HEK293 (cell line): ENCODE results near the gene CYP4F12.

Experiments used
- CTCF ChIA-PET: fragments of 350-600 bp; formaldehyde crosslinking; extraction: SDS; loops from one replicate; lab custom pipeline; 2021; ENCODE audit warnings: antibody characterized with exemption; lab: Yijun Ruan, JAX
- POLR2A ChIA-PET: fragments of 300-600 bp; formaldehyde crosslinking; extraction: SDS; loops from one replicate; lab custom pipeline; 2020; ENCODE audit warnings: antibody characterized with exemption, inconsistent platforms; lab: Yijun Ruan, JAX
- H3K27ac ChIP-seq: fragments of 200-500 bp; sonication (Bioruptor generic); 2 replicates; pipeline ENCODE4 v1.5.1; 2014; ENCODE audit warnings: low read depth, low read length, control low read depth, inconsistent platforms; ENCODE audit errors: extremely low read depth
- H3K36me3 ChIP-seq, 2 experiments: fragments of 200-500 bp in 1 of 2; sonication (Bioruptor generic) in 1 of 2; 1 replicate in 1 of 2; 2 replicates in 1 of 2; pipeline ENCODE4 v1.5.1; 2014 to 2017; ENCODE audit warnings: inconsistent platforms in 2 of 2, low read length in 2 of 2; ENCODE audit not compliant: control insufficient read depth in 2 of 2, insufficient read depth in 1 of 2
- H3K4me1 ChIP-seq: fragments of 200-500 bp; sonication (Bioruptor generic); 2 replicates; pipeline ENCODE4 v1.5.1; 2014; ENCODE audit warnings: mild to moderate bottlenecking, low read length, inconsistent platforms; ENCODE audit not compliant: control insufficient read depth, insufficient read depth
- H3K4me3 ChIP-seq: 2 replicates; pipeline ENCODE4 v1.5.1; 2011; ENCODE audit warnings: low read depth, mild to moderate bottlenecking, control low read depth, low read length, moderate library complexity
- H3K9me3 ChIP-seq: fragments of 200-500 bp; sonication (Bioruptor generic); 2 replicates; pipeline ENCODE4 v1.5.1; 2014; ENCODE audit warnings: low read depth, low read length, inconsistent platforms; ENCODE audit not compliant: control insufficient read depth, insufficient read depth
- KLF16 ChIP-seq: fragments of 450-650 bp; formaldehyde crosslinking; IDR thresholded peaks from 2 replicates; pipeline ENCODE4 v1.5.1; 2017; ENCODE audit warnings: missing biosample characterization, missing genetic modification characterization
- KLF7 ChIP-seq: fragments of 450-650 bp; formaldehyde crosslinking; IDR thresholded peaks from 2 replicates; pipeline ENCODE4 v1.5.1; 2016; ENCODE audit warnings: missing biosample characterization, missing genetic modification characterization, borderline replicate concordance
- SCRT1 ChIP-seq: fragments of 450-650 bp; formaldehyde crosslinking; IDR thresholded peaks from 2 replicates; pipeline ENCODE4 v1.5.1; 2016; ENCODE audit warnings: missing biosample characterization, missing genetic modification characterization, borderline replicate concordance
- SP3 ChIP-seq: fragments of 450-650 bp; formaldehyde crosslinking; IDR thresholded peaks from 2 replicates; pipeline ENCODE4 v1.5.1; 2016; ENCODE audit warnings: missing biosample characterization, missing genetic modification characterization
- TCF7L2 ChIP-seq: IDR thresholded peaks from 2 replicates; pipeline ENCODE4 v1.6.1; 2011; ENCODE audit warnings: low read depth, mild to moderate bottlenecking, inconsistent platforms, low read length, moderate library complexity, borderline replicate concordance
- YY1 ChIP-seq: fragments of 450-650 bp; formaldehyde crosslinking; IDR thresholded peaks from 2 replicates; pipeline ENCODE4 v1.5.1; 2018; ENCODE audit warnings: missing biosample characterization, missing genetic modification characterization
- YY2 ChIP-seq: fragments of 450-650 bp; formaldehyde crosslinking; IDR thresholded peaks from 2 replicates; pipeline ENCODE4 v1.5.1; 2016; ENCODE audit warnings: missing biosample characterization, missing genetic modification characterization
- ZIC2 ChIP-seq: fragments of 450-650 bp; formaldehyde crosslinking; IDR thresholded peaks from 2 replicates; pipeline ENCODE4 v1.5.1; 2016; ENCODE audit warnings: missing biosample characterization, missing genetic modification characterization
- ZNF121 ChIP-seq: fragments of 450-650 bp; formaldehyde crosslinking; IDR thresholded peaks from 2 replicates; pipeline ENCODE4 v1.5.1; 2016; ENCODE audit warnings: missing biosample characterization, missing genetic modification characterization
- ZNF155 ChIP-seq: fragments of 450-650 bp; formaldehyde crosslinking; IDR thresholded peaks from 2 replicates; pipeline ENCODE4 v1.5.1; 2016; ENCODE audit warnings: missing biosample characterization, missing genetic modification characterization
- ZNF175 ChIP-seq: fragments of 450-650 bp; formaldehyde crosslinking; IDR thresholded peaks from 2 replicates; pipeline ENCODE4 v1.5.1; 2016; ENCODE audit warnings: missing biosample characterization, missing genetic modification characterization
- ZNF274 ChIP-seq, 2 experiments: fragments of 200-500 bp in 1 of 2; fragments of 450-650 bp in 1 of 2; sonication (Bioruptor generic) in 1 of 2; formaldehyde crosslinking in 1 of 2; IDR thresholded peaks; 2 replicates each; pipeline versions ENCODE4 v1.5.1 to v1.6.1; 2014 to 2016; ENCODE audit warnings: borderline replicate concordance in 1 of 2, inconsistent platforms in 1 of 2, low read length in 1 of 2, missing biosample characterization in 1 of 2, missing genetic modification characterization in 1 of 2
- ZNF391 ChIP-seq: fragments of 450-650 bp; formaldehyde crosslinking; IDR thresholded peaks from 2 replicates; pipeline ENCODE4 v1.5.1; 2016; ENCODE audit warnings: low read depth, missing biosample characterization, missing genetic modification characterization, borderline replicate concordance
- ZNF416 ChIP-seq: fragments of 450-650 bp; formaldehyde crosslinking; IDR thresholded peaks from 2 replicates; pipeline ENCODE4 v1.5.1; 2016; ENCODE audit warnings: missing biosample characterization, missing genetic modification characterization
- ZNF473 ChIP-seq: fragments of 450-650 bp; formaldehyde crosslinking; IDR thresholded peaks from 2 replicates; pipeline ENCODE4 v1.5.1; 2017; ENCODE audit warnings: missing biosample characterization, missing genetic modification characterization
- ZNF501 ChIP-seq: fragments of 450-650 bp; formaldehyde crosslinking; IDR thresholded peaks from 2 replicates; pipeline ENCODE4 v1.5.1; 2016; ENCODE audit warnings: missing biosample characterization, missing genetic modification characterization
- ZNF548 ChIP-seq: fragments of 450-650 bp; formaldehyde crosslinking; IDR thresholded peaks from 2 replicates; pipeline ENCODE4 v1.5.1; 2016; ENCODE audit warnings: missing biosample characterization, missing genetic modification characterization
- ZNF558 ChIP-seq: fragments of 450-650 bp; formaldehyde crosslinking; IDR thresholded peaks from 2 replicates; pipeline ENCODE4 v1.5.1; 2016; ENCODE audit warnings: missing biosample characterization, missing genetic modification characterization
- ZNF610 ChIP-seq: fragments of 450-650 bp; formaldehyde crosslinking; IDR thresholded peaks from 2 replicates; pipeline ENCODE4 v1.5.1; 2016; ENCODE audit warnings: missing biosample characterization, missing genetic modification characterization, borderline replicate concordance
- ZNF660 ChIP-seq: fragments of 450-650 bp; IDR thresholded peaks from 2 replicates; pipeline ENCODE4 v1.5.1; 2018; ENCODE audit warnings: missing biosample characterization, mild to moderate bottlenecking, missing genetic modification characterization
- ZNF670 ChIP-seq: fragments of 450-650 bp; formaldehyde crosslinking; IDR thresholded peaks from 2 replicates; pipeline ENCODE4 v1.5.1; 2016; ENCODE audit warnings: missing biosample characterization, missing genetic modification characterization, low read depth
- ZNF701 ChIP-seq: fragments of 450-650 bp; formaldehyde crosslinking; IDR thresholded peaks from 2 replicates; pipeline ENCODE4 v1.5.1; 2016; ENCODE audit warnings: missing biosample characterization, missing genetic modification characterization
- ZNF707 ChIP-seq: fragments of 450-650 bp; formaldehyde crosslinking; IDR thresholded peaks from 2 replicates; pipeline ENCODE4 v1.5.1; 2016; ENCODE audit warnings: missing biosample characterization, missing genetic modification characterization
- ZNF747 ChIP-seq: fragments of 450-650 bp; formaldehyde crosslinking; IDR thresholded peaks from 2 replicates; pipeline ENCODE4 v1.5.1; 2016; ENCODE audit warnings: missing biosample characterization, missing genetic modification characterization
- ZNF776 ChIP-seq: fragments of 450-650 bp; formaldehyde crosslinking; IDR thresholded peaks from 2 replicates; pipeline ENCODE4 v1.5.0; 2017; ENCODE audit warnings: missing biosample characterization, missing genetic modification characterization, borderline replicate concordance
- TF ChIP-seq, protein P1 (sequence below): fragments of 450-650 bp; formaldehyde crosslinking; IDR thresholded peaks from 2 replicates; pipeline ENCODE4 v1.5.1; 2016; ENCODE audit warnings: missing biosample characterization, missing genetic modification characterization
- TF ChIP-seq, protein P2 (sequence below): fragments of 450-650 bp; IDR thresholded peaks from 2 replicates; pipeline ENCODE4 v1.5.1; 2018; ENCODE audit warnings: missing biosample characterization, missing genetic modification characterization
- TF ChIP-seq, protein P3 (sequence below): fragments of 450-650 bp; formaldehyde crosslinking; IDR thresholded peaks from 2 replicates; pipeline ENCODE4 v1.5.1; 2016; ENCODE audit warnings: missing biosample characterization, missing genetic modification characterization
- TF ChIP-seq, protein P4 (sequence below): fragments of 450-650 bp; formaldehyde crosslinking; IDR thresholded peaks from 2 replicates; pipeline ENCODE4 v1.5.1; 2016; ENCODE audit warnings: missing biosample characterization, missing genetic modification characterization
- TF ChIP-seq, protein P5 (sequence below): fragments of 450-650 bp; formaldehyde crosslinking; IDR thresholded peaks from 2 replicates; pipeline ENCODE4 v1.5.1; 2016; ENCODE audit warnings: missing biosample characterization, missing genetic modification characterization

The CYP4F12 gene

DNA sequence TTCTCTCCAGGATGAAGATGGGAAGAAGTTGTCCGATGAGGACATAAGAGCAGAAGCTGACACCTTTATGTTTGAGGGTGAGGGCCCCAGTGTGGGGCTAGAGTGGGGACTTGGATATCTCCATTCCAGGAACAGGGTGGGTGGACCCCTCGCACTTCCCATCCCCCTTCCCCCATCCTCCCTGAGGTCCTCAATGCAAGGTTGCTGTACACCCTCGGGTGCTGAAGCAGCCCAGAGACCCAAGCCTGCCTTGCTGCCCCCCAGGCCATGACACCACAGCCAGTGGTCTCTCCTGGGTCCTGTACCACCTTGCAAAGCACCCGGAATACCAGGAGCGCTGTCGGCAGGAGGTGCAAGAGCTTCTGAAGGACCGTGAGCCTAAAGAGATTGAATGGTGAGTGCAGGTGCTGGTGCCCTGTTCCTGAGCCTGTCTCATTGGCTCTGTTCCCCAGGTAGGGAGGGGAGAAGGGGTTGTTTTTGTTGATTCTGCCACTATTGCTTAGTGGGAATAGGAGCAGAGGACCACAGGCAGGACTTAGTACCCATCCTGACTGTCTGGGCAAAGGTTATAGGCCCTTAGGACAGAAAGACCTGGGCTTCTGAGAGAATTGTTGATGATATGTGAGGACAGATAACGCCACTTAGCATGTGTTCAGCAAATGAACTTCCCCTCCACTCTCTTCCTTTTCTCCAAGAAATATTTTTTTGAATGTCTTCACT lies 20.2 kb upstream of the CYP4F12 start (continued):
- TF ChIP-seq, protein P1, sequence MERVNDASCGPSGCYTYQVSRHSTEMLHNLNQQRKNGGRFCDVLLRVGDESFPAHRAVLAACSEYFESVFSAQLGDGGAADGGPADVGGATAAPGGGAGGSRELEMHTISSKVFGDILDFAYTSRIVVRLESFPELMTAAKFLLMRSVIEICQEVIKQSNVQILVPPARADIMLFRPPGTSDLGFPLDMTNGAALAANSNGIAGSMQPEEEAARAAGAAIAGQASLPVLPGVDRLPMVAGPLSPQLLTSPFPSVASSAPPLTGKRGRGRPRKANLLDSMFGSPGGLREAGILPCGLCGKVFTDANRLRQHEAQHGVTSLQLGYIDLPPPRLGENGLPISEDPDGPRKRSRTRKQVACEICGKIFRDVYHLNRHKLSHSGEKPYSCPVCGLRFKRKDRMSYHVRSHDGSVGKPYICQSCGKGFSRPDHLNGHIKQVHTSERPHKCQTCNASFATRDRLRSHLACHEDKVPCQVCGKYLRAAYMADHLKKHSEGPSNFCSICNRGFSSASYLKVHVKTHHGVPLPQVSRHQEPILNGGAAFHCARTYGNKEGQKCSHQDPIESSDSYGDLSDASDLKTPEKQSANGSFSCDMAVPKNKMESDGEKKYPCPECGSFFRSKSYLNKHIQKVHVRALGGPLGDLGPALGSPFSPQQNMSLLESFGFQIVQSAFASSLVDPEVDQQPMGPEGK (tag by site-specific recombination) = no peak
- TF ChIP-seq YY2 (tag by site-specific recombination) (no peak), KLF7 (tag by site-specific recombination) (no peak), ZNF501 (tag by site-specific recombination) (no peak)
- TF ChIP-seq, protein P2, sequence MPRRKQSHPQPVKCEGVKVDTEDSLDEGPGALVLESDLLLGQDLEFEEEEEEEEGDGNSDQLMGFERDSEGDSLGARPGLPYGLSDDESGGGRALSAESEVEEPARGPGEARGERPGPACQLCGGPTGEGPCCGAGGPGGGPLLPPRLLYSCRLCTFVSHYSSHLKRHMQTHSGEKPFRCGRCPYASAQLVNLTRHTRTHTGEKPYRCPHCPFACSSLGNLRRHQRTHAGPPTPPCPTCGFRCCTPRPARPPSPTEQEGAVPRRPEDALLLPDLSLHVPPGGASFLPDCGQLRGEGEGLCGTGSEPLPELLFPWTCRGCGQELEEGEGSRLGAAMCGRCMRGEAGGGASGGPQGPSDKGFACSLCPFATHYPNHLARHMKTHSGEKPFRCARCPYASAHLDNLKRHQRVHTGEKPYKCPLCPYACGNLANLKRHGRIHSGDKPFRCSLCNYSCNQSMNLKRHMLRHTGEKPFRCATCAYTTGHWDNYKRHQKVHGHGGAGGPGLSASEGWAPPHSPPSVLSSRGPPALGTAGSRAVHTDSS (tag by site-specific recombination) = no peak

DNA sequence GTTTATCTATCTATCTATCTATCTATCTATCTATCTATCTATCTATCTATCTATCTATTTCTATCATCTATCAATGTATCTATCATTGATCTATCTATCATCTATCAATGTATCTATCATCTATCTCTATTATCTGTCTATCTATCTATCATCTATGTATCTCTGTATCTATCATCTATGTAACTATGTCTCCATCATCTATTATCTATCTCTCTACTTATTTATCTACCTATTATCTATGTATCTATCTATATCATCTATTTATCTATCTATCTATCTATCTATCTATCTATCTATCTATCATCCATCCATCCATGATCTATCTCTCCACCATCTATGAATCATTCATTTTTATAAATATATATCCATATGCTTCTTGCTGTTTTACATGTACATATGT lies 16.4 kb upstream of the CYP4F12 start:
- no peaks in the 10 kb centered on the region for H3K9me3 ChIP-seq
- CTCF ChIA-PET = interaction anchor here (0.6 kb wide), 1 partner anchor 433 kb away, joined by 4 read pairs; no protein-coding TSS in a partner anchor

DNA sequence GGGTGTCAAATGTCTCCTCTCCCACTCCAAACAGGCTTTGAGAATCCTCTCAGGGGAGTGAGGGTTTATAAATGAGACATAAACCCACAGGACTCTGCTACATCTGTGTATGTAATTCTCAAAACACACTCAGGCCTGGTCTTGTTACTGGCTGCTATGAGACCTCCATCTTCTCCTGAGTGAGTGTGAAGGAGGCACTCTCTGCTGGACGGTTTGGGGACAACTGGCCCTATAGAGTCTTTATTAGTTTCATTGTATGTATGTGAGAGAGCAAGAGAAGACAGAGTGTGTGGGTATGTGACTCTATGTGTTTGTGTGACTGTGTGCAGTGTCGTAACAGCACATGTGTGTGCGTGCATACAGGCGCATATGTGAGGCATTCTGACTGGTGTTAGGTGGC lies 9.6 kb upstream of the CYP4F12 start:
- ChIA-PET POLR2A (no interaction called here), CTCF (interaction anchor here (1.0 kb wide), 1 partner anchor 34 kb away, joined by 3 read pairs; no protein-coding TSS in a partner anchor)
- Histone ChIP-seq H3K4me3 (no peak overlapping the region), H3K4me1 (no peaks in the 10 kb centered on the region), H3K9me3 (no peaks in the 10 kb centered on the region), H3K36me3 (no peaks in the 10 kb centered on the region), H3K27ac (no peak overlapping the region)
- TF ChIP-seq, protein P3, sequence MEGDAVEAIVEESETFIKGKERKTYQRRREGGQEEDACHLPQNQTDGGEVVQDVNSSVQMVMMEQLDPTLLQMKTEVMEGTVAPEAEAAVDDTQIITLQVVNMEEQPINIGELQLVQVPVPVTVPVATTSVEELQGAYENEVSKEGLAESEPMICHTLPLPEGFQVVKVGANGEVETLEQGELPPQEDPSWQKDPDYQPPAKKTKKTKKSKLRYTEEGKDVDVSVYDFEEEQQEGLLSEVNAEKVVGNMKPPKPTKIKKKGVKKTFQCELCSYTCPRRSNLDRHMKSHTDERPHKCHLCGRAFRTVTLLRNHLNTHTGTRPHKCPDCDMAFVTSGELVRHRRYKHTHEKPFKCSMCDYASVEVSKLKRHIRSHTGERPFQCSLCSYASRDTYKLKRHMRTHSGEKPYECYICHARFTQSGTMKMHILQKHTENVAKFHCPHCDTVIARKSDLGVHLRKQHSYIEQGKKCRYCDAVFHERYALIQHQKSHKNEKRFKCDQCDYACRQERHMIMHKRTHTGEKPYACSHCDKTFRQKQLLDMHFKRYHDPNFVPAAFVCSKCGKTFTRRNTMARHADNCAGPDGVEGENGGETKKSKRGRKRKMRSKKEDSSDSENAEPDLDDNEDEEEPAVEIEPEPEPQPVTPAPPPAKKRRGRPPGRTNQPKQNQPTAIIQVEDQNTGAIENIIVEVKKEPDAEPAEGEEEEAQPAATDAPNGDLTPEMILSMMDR = no peak
- TF ChIP-seq, protein P4, sequence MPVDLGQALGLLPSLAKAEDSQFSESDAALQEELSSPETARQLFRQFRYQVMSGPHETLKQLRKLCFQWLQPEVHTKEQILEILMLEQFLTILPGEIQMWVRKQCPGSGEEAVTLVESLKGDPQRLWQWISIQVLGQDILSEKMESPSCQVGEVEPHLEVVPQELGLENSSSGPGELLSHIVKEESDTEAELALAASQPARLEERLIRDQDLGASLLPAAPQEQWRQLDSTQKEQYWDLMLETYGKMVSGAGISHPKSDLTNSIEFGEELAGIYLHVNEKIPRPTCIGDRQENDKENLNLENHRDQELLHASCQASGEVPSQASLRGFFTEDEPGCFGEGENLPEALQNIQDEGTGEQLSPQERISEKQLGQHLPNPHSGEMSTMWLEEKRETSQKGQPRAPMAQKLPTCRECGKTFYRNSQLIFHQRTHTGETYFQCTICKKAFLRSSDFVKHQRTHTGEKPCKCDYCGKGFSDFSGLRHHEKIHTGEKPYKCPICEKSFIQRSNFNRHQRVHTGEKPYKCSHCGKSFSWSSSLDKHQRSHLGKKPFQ (tag by site-specific recombination) = no peak
- TF ChIP-seq ZNF416 = no peak
- no peak for TF ChIP-seq SCRT1
- TF ChIP-seq ZNF776 (tag by site-specific recombination) = no peak
- no peak for TF ChIP-seq ZNF391 (tag by site-specific recombination)
- TF ChIP-seq ZNF747 = no peak
- no peak for TF ChIP-seq ZNF274 (IDR thresholded peaks at IDR 0.05; ENCODE audit: low read length)
- no peak for TF ChIP-seq ZNF274 (tag by site-specific recombination; IDR thresholded peaks at IDR 0.05; ENCODE audit: borderline replicate concordance)

More for the DNA sequence above, 16.4 kb upstream of the CYP4F12 start:
- POLR2A ChIA-PET = no interaction called here
- H3K27ac ChIP-seq = no peak overlapping the region
- H3K36me3 ChIP-seq = no peaks in the 10 kb centered on the region
- TF ChIP-seq ZNF707 (tag by site-specific recombination) = no peak
- TF ChIP-seq TCF7L2 = no peak
- TF ChIP-seq SP3 (tag by site-specific recombination) = no peak
- TF ChIP-seq ZNF548 (tag by site-specific recombination) = no peak
- TF ChIP-seq YY1 (tag by site-specific recombination) = no peak
- TF ChIP-seq ZNF610 = no peak
- TF ChIP-seq ZNF558 (tag by site-specific recombination) = no peak
- TF ChIP-seq ZNF175 (tag by site-specific recombination) = no peak
- no peak for TF ChIP-seq ZNF660 (tag by site-specific recombination)
- TF ChIP-seq ZNF155 = no peak
- no peak for TF ChIP-seq ZIC2 (tag by site-specific recombination)
- TF ChIP-seq, protein P5, sequence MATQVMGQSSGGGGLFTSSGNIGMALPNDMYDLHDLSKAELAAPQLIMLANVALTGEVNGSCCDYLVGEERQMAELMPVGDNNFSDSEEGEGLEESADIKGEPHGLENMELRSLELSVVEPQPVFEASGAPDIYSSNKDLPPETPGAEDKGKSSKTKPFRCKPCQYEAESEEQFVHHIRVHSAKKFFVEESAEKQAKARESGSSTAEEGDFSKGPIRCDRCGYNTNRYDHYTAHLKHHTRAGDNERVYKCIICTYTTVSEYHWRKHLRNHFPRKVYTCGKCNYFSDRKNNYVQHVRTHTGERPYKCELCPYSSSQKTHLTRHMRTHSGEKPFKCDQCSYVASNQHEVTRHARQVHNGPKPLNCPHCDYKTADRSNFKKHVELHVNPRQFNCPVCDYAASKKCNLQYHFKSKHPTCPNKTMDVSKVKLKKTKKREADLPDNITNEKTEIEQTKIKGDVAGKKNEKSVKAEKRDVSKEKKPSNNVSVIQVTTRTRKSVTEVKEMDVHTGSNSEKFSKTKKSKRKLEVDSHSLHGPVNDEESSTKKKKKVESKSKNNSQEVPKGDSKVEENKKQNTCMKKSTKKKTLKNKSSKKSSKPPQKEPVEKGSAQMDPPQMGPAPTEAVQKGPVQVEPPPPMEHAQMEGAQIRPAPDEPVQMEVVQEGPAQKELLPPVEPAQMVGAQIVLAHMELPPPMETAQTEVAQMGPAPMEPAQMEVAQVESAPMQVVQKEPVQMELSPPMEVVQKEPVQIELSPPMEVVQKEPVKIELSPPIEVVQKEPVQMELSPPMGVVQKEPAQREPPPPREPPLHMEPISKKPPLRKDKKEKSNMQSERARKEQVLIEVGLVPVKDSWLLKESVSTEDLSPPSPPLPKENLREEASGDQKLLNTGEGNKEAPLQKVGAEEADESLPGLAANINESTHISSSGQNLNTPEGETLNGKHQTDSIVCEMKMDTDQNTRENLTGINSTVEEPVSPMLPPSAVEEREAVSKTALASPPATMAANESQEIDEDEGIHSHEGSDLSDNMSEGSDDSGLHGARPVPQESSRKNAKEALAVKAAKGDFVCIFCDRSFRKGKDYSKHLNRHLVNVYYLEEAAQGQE (tag by site-specific recombination) = no peak
- no peak for TF ChIP-seq KLF16
- no peak for TF ChIP-seq ZNF473 (tag by site-specific recombination)
- TF ChIP-seq ZNF121 (tag by site-specific recombination) = no peak
- TF ChIP-seq ZNF670 (tag by site-specific recombination) = no peak
- no peak for TF ChIP-seq ZNF701 (tag by site-specific recombination)
- no peak for TF ChIP-seq KLF7 (tag by site-specific recombination)
- TF ChIP-seq, all 188 proteins: peak for 0
- no peak overlapping the region for H3K4me3 ChIP-seq
- H3K4me1 ChIP-seq = no peaks in the 10 kb centered on the region
